GM12891 (cell line): ENCODE measurements around the gene DEPDC4.

ENCODE experiments used
- PAX5 ChIP-seq: IDR thresholded peaks from 2 replicates; pipeline ENCODE4 v1.6.1; 2011; ENCODE audit warnings: low read length, moderate library complexity, mild to moderate bottlenecking; ENCODE audit not compliant: insufficient read depth, severe bottlenecking
- POLR2A ChIP-seq: IDR thresholded peaks from 2 replicates; pipeline ENCODE4 v1.6.1; 2011; ENCODE audit warnings: low read depth, low read length, control low read depth
- POLR2AphosphoS5 ChIP-seq: IDR thresholded peaks from 2 replicates; pipeline ENCODE4 v1.6.1; 2011; ENCODE audit warnings: low read depth, low read length, control low read depth
- POU2F2 ChIP-seq: IDR thresholded peaks from 2 replicates; pipeline ENCODE4 v1.6.1; 2011; ENCODE audit warnings: low read depth, mild to moderate bottlenecking, control low read depth, low read length, moderate library complexity
- SPI1 ChIP-seq: IDR thresholded peaks from 2 replicates; pipeline ENCODE4 v1.6.1; 2011; ENCODE audit warnings: low read depth, low read length, control low read depth
- TAF1 ChIP-seq: IDR thresholded peaks from 2 replicates; pipeline ENCODE4 v1.6.1; 2011; ENCODE audit warnings: low read depth, low read length, control low read depth

- no peak for TF ChIP-seq POLR2AphosphoS5
- no peak for TF ChIP-seq POLR2A
- no peak for TF ChIP-seq PAX5
- TF ChIP-seq TAF1: no peak
- no peak for TF ChIP-seq SPI1
- no peak for TF ChIP-seq POU2F2
Measured at GRCh38 chr12:100243137-100243536, 23.7 kb downstream of the DEPDC4 start.
